Omental fat pad (tissue), 4 donors: ENCODE measurements around the gene PAX9. TPM values are rescaled to one million over a fixed set of nuclear protein-coding genes. Genes with fewer than 3 reads are reported as not detected.

Experiments
- ATAC-seq: fragments of 150-250 bp; one replicate; pipeline ENCODE4 v1.9.1; 2016; ENCODE audit warnings: mild to moderate bottlenecking, moderate library complexity; ENCODE audit not compliant: low FRiP score
- DNase-seq: peaks from one replicate; pipeline ENCODE4 v3.0.0-alpha.2; 2019; ENCODE audit warnings: low spot score
- total RNA-seq, 4 donors: library from RNA; depleted of rRNA; stranded (reverse); fragments of >200 nt; gene quantifications; one replicate each; pipeline ENCODE4 v1.1.0, GENCODE V29; 2016
- TF ChIP-seq, protein P1 (sequence below), 3 donors: fragments of 450-650 bp; IDR thresholded peaks; one replicate each; pipeline ENCODE4 v1.5.1; 2016 to 2017; ENCODE audit warnings: antibody characterized with exemption in 3 of 3, mild to moderate bottlenecking in 3 of 3, moderate library complexity in 2 of 3

Gene PAX9
- total RNA-seq, 4 donors from 2014 or later, result not detected

DNA sequence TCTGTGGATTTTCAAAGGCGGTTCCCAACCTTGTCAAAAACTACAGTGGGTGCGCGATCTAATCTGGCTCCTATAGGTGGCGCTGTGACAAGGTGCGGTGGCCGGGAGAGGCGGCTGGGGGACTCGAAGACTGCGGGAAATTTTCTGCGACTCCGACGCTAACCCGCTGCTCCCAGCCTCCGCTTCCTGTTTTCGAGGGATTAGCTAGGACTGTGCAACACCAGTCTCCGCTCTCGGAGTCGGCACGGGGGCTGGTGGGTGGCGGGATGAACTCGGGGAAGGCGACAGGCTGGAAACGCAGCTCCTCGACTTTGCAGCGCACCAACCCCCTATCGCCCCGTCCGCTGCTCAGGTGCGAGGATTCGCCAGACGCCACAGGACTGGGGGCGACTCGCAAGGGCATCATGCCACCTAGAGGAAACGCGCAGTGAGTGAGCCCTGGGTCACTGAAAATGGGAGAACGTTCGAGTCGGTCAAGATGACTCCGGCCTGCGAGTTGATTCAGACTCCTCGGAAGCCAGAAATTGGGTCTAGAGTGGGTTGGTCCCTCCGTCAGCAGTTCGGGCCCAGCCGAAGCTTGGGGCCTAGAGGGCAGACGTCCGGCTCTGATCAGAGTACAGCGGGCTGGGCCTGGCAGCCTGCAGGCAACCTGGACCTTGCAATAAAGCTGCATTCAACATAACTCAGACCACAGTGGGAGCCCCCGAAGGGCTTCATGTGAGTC lies 5.5 kb upstream of the PAX9 start:
- DNase-seq (no peak), ATAC-seq (no peak)
- TF ChIP-seq, protein P1, sequence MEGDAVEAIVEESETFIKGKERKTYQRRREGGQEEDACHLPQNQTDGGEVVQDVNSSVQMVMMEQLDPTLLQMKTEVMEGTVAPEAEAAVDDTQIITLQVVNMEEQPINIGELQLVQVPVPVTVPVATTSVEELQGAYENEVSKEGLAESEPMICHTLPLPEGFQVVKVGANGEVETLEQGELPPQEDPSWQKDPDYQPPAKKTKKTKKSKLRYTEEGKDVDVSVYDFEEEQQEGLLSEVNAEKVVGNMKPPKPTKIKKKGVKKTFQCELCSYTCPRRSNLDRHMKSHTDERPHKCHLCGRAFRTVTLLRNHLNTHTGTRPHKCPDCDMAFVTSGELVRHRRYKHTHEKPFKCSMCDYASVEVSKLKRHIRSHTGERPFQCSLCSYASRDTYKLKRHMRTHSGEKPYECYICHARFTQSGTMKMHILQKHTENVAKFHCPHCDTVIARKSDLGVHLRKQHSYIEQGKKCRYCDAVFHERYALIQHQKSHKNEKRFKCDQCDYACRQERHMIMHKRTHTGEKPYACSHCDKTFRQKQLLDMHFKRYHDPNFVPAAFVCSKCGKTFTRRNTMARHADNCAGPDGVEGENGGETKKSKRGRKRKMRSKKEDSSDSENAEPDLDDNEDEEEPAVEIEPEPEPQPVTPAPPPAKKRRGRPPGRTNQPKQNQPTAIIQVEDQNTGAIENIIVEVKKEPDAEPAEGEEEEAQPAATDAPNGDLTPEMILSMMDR (IDR thresholded peaks at IDR 0.05), result no peak

DNA sequence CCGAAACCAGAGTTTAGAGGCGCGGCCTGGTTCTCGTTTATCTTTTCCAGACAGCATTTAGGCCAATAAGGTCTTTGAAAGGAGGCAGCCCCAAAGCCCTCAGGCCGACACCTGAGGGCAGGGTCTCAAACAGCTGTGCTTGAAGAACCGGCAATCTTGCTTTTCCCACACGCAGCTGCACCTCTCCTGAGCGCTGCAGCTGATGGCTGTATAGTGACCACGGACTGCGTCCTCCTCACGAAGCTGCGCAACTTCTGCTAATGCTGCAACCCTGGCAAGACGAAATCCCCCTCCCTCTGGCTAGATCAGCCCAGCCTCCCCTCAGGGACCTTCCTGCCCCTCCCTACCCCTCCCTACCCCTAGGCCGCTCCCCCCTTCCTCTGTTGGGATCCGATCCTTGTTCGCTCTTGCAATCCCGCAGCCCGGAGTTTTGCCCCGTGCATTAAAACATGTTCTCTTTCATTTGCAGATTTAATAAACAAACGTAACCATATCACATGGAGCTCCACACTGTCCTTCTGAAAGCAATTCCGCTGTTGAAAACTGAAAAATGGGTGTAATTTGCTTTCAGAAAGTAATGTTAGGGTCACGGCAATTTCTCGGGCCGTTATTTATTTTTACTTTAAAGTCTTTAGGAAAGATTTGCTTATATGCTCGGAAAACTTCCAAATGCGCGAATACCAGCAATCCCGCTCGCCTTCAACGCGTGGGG lies 4.8 kb upstream of the PAX9 start:
- TF ChIP-seq, protein P1 (IDR thresholded peaks at IDR 0.05), result no peak
- ATAC-seq (no peak), DNase-seq (no peak)

DNA sequence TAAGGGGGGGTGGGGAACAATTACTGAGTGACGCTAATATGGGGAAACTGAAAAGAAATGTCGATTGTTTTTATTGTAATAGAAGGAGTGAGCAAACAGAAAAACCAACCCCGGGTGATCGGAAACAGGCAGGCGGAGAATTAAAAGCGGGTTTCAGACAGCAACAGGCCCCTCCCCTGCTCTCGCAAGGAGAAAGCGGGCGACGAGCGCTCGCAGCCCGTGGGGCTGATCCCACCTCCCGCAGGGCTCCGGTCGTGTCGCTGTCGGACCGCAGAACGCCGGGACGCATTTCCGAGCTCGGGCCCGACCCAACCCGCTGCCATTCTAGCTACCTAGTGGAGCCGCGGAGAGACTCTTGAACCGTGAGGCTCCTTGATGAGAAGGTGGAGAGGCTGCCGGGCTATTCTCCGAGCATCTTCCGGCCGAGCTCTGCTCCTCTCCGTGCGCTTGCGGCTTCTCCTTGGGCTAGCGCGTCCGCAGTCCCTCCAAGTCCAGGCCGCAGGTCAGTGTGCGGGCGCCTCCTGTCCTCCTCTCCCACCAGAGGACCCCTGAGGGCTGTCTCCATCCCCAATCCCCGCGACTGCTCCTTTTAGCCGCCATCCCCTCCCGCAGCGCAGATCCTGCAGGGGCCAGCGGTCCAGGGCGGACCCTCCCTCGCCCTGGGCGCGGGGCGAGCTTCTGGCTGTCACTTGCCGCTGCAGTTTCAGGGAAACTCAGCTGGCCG lies 4.1 kb upstream of the PAX9 start:
- ATAC-seq (no peak), DNase-seq (no peak)
- TF ChIP-seq, protein P1 (IDR thresholded peaks at IDR 0.05), result no peak

DNA sequence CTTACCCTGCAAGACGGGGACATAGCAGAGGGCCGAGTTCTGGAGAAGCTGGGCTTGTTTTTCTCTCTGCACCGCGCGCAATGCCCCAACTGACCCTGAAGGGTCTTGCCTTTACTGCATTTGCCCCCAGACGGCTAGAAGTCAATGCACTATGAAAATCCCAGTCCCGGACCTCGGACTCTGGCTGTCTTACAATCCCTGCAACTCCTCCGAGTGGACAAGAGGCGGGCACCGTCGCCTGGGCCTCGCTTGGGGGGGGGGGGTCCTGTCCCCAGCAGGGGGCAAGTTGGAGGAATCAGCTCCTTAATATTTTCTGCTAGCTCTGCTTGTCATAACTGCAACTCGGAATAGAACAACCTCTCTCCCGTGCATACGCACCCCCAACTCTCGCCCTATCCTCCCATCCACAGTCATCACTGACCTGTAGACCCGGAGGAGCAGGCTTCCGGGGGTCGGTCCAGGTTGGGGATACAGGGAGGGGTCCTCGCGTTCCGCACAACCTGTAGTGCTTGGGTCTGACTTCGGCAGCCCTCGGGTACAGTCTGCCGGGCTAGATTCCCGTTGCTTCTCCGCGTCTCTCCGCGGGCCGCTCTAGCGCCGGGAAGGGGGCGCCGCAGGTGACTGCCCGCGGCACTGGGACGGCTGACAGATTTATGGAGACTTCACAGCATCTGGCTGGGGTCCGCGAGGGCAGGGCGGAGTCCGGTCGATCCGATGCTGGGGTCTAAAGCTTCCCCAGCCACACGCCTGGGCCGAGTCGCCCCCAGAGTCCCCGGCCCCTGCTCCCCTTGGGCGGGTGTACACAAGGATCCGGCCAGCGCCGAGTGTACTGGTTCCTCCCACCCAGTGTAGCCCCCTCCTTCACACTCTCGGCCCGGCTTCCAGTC lies 3.3 kb upstream of the PAX9 start:
- no peak for DNase-seq
- no peak for ATAC-seq
- TF ChIP-seq, protein P1 (IDR thresholded peaks at IDR 0.05), result no peak

DNA sequence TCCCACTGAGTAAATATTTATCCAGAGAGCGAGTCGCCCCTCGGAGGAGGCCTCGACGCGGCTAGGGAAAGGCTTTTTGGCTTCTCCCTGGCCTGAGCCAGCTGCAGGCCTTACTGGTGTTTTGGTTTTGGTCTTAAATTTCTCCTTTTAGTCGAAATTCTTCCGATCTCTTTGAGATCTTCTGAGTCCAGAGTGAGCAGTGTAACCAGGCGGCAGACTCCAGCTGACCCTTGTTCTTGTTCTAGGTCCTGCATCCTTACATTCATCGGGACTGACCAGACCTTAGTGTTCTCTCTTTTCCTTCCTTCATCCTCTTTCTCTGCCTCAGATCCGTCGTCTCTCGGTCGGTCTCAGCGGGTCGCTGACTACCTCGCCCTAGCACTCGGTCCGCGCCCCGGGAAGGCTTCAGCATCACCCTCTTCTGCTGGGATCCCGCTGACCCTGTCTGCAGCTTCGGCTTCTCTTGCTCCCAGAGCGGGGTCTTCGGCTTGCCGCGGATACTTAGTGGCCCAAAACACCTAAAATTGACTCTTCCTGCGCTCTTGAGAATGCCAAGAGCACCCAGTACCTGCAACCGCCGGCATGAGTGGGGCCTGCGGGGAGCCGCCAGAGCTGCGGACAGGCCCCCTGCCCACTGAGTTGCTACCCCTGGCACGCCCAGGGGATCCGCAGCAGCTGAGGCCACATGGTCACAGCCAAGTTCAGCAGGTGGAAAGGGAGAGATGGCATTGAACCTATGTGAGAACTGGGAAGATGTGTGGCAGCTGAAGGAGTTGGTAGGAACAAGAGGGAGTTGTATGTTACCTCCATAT lies 2.4 kb upstream of the PAX9 start:
- DNase-seq, result no peak
- TF ChIP-seq, protein P1 (IDR thresholded peaks at IDR 0.05), result no peak
- ATAC-seq, result no peak
